Mesenchymal stem cell (in vitro differentiated cells and primary cell): ENCODE results near the gene TTC1.

ENCODE experiments used
- DNase-seq: peaks from one replicate; pipeline ENCODE4 v3.0.0-alpha.2; 2013
- H2AFZ ChIP-seq: one replicate; pipeline ENCODE4 v1.6.1; 2013; ENCODE audit warnings: low read depth, mild to moderate bottlenecking, control low read depth, inconsistent platforms, low read length, moderate library complexity
- H2AK5ac ChIP-seq: 2 replicates; pipeline ENCODE4 v1.6.1; 2013; ENCODE audit warnings: low read length, moderate library complexity, mild to moderate bottlenecking, inconsistent platforms; ENCODE audit not compliant: severe bottlenecking
- H2BK120ac ChIP-seq: one replicate; pipeline ENCODE4 v1.6.1; 2013; ENCODE audit warnings: low read depth, mild to moderate bottlenecking, inconsistent platforms, low read length, moderate library complexity
- H2BK12ac ChIP-seq, 2 experiments: one replicate each; pipeline ENCODE4 v1.6.1; 2013; ENCODE audit warnings: inconsistent platforms in 2 of 2, low read length in 2 of 2, mild to moderate bottlenecking in 2 of 2, moderate library complexity in 2 of 2, control low read depth in 1 of 2
- H2BK15ac ChIP-seq: one replicate; pipeline ENCODE4 v1.6.1; 2013; ENCODE audit warnings: mild to moderate bottlenecking, low read depth, inconsistent platforms; ENCODE audit not compliant: poor library complexity, severe bottlenecking
- H2BK5ac ChIP-seq: 2 replicates; pipeline ENCODE4 v1.6.1; 2013; ENCODE audit warnings: low read depth, mild to moderate bottlenecking, low read length, control low read depth, inconsistent platforms; ENCODE audit not compliant: poor library complexity, severe bottlenecking
- H3K14ac ChIP-seq, 2 experiments: one replicate each; pipeline ENCODE4 v1.6.1; 2013; ENCODE audit warnings: inconsistent platforms in 2 of 2, low read length in 2 of 2, control low read depth in 1 of 2, mild to moderate bottlenecking in 1 of 2, moderate library complexity in 1 of 2
- H3K18ac ChIP-seq, 2 experiments: one replicate each; pipeline ENCODE4 v1.6.1; 2013; ENCODE audit warnings: inconsistent platforms in 2 of 2, low read length in 2 of 2, control low read depth in 1 of 2, low read depth in 1 of 2, mild to moderate bottlenecking in 1 of 2
- H3K23ac ChIP-seq, 2 experiments: one replicate each; pipeline ENCODE4 v1.6.1; 2013; ENCODE audit warnings: inconsistent platforms in 2 of 2, low read length in 2 of 2, mild to moderate bottlenecking in 2 of 2, moderate library complexity in 2 of 2, control low read depth in 1 of 2
- H3K27ac ChIP-seq: 2 replicates; pipeline ENCODE4 v1.5.1; 2013; ENCODE audit warnings: mild to moderate bottlenecking, moderate library complexity, low read length, control low read depth, inconsistent platforms; ENCODE audit not compliant: poor library complexity, severe bottlenecking
- H3K27me3 ChIP-seq, 2 experiments: 2 replicates each; pipeline versions ENCODE4 v1.6.1 to v1.7.0; 2013; ENCODE audit warnings: low read length in 2 of 2, mild to moderate bottlenecking in 2 of 2, moderate library complexity in 2 of 2, control low read depth in 1 of 2, inconsistent platforms in 1 of 2; ENCODE audit not compliant: control insufficient read depth in 1 of 2, insufficient read depth in 1 of 2
- H3K36me3 ChIP-seq, 2 experiments: 2 replicates each; pipeline versions ENCODE4 v1.6.1 to v1.7.0; 2013; ENCODE audit warnings: low read length in 2 of 2, control low read depth in 1 of 2, inconsistent platforms in 1 of 2, low read depth in 1 of 2, mild to moderate bottlenecking in 1 of 2; ENCODE audit not compliant: insufficient read depth in 2 of 2, control insufficient read depth in 1 of 2
- H3K4ac ChIP-seq, 2 experiments: one replicate each; pipeline ENCODE4 v1.6.1; 2013; ENCODE audit warnings: inconsistent platforms in 2 of 2, low read length in 2 of 2, mild to moderate bottlenecking in 2 of 2, moderate library complexity in 2 of 2, control low read depth in 1 of 2, low read depth in 1 of 2
- H3K4me1 ChIP-seq: 2 replicates; pipeline ENCODE4 v1.6.1; 2013; ENCODE audit warnings: low read depth, low read length, control low read depth; ENCODE audit not compliant: control insufficient read depth, insufficient read depth
- H3K4me2 ChIP-seq: 2 replicates; pipeline ENCODE4 v1.6.1; 2013; ENCODE audit warnings: low read length, mild to moderate bottlenecking, inconsistent platforms; ENCODE audit not compliant: poor library complexity, severe bottlenecking
- H3K4me3 ChIP-seq, 2 experiments: 2 replicates each; pipeline versions ENCODE4 v1.5.1 to v1.7.0; 2013; ENCODE audit warnings: low read length in 2 of 2, mild to moderate bottlenecking in 2 of 2, control low read depth in 1 of 2, low read depth in 1 of 2; ENCODE audit not compliant: insufficient read depth in 1 of 2
- H3K79me1 ChIP-seq: replicated peaks from 2 replicates; pipeline ENCODE4 v1.6.1; 2013; ENCODE audit warnings: mild to moderate bottlenecking, control low read depth, low read length, inconsistent platforms; ENCODE audit not compliant: poor library complexity, severe bottlenecking
- H3K9ac ChIP-seq: 2 replicates; pipeline ENCODE4 v1.7.0; 2013; ENCODE audit warnings: mild to moderate bottlenecking, low read length, moderate library complexity
- H3K9me3 ChIP-seq: 2 replicates; pipeline ENCODE4 v1.7.0; 2013; ENCODE audit warnings: mild to moderate bottlenecking, low read length; ENCODE audit not compliant: control insufficient read depth
- H4K8ac ChIP-seq: one replicate; pipeline ENCODE4 v1.6.1; 2013; ENCODE audit warnings: inconsistent platforms, mild to moderate bottlenecking, low read length, moderate library complexity
- H4K91ac ChIP-seq: one replicate; pipeline ENCODE4 v1.6.1; 2013; ENCODE audit warnings: mild to moderate bottlenecking, low read length, inconsistent platforms
- WGBS: methylation state at CpG from one replicate; pipeline ENCODE4 v1.1.7; 2013; ENCODE audit warnings: mixed read lengths; 5-methylcytosine and 5-hydroxymethylcytosine counted together

The TTC1 gene

GRCh38 chr5:160057256-160057655 lies 48.3 kb downstream of the TTC1 start:
- DNase-seq, result no peak
- Histone ChIP-seq H3K18ac (no peak overlapping the region), H3K14ac (no peak overlapping the region), H2AFZ (no peak overlapping the region), H2BK12ac (no peak overlapping the region), H3K36me3 (peaks cover 34 to 87% of the 10 kb centered on the region in 2 experiments), H2BK120ac (no peak overlapping the region), H4K91ac (no peak overlapping the region), H3K4ac (no peak overlapping the region), H3K27ac (no peak overlapping the region), H3K27me3 (no peaks in the 10 kb centered on the region), H3K4me2 (no peak overlapping the region), H3K23ac (no peak overlapping the region), H3K9me3 (peaks cover 6% of the 10 kb centered on the region), H3K4me3 (no peak overlapping the region), H3K79me1 (peaks cover 15% of the 10 kb centered on the region), H2BK15ac (no peak overlapping the region), H2BK5ac (no peak overlapping the region), H3K9ac (no peak overlapping the region), H3K4me1 (peaks cover 4% of the 10 kb centered on the region), H2AK5ac (no peak overlapping the region), H4K8ac (no peak overlapping the region)
- 91% methylated on average over 3 of the region's 4 CpGs for WGBS

GRCh38 chr5:160060001-160060400 lies 51.1 kb downstream of the TTC1 start:
- no peak for DNase-seq
- no peak overlapping the region for H3K27ac ChIP-seq
- no peak overlapping the region for H3K9ac ChIP-seq
- no peak overlapping the region for H3K18ac ChIP-seq
- H3K23ac ChIP-seq, result no peak overlapping the region
- no peak overlapping the region for H2AFZ ChIP-seq
- WGBS, result 92% methylated on average over 4 of the region's 4 CpGs
- H3K79me1 ChIP-seq, result peaks cover 15% of the 10 kb centered on the region
- no peak overlapping the region for H4K91ac ChIP-seq
- H2BK15ac ChIP-seq, result no peak overlapping the region
- no peak overlapping the region for H2AK5ac ChIP-seq
- no peak overlapping the region for H4K8ac ChIP-seq
- H2BK5ac ChIP-seq, result no peak overlapping the region
- no peak overlapping the region for H2BK120ac ChIP-seq
- H2BK12ac ChIP-seq, result no peak overlapping the region
- H3K36me3 ChIP-seq, result peaks cover 44 to 85% of the 10 kb centered on the region in 2 experiments
- H3K4me1 ChIP-seq, result peaks cover 2% of the 10 kb centered on the region
- peaks cover 6% of the 10 kb centered on the region for H3K9me3 ChIP-seq
- no peak overlapping the region for H3K4ac ChIP-seq
- no peak overlapping the region for H3K4me3 ChIP-seq
- H3K27me3 ChIP-seq, result no peaks in the 10 kb centered on the region
- no peak overlapping the region for H3K14ac ChIP-seq
- no peak overlapping the region for H3K4me2 ChIP-seq

- H3K36me3 ChIP-seq, result peaks cover 36 to 78% of the 10 kb centered on the region in 2 experiments
- H3K4me3 ChIP-seq, result no peak overlapping the region
- peaks cover 6% of the 10 kb centered on the region for H3K9me3 ChIP-seq
- H3K27me3 ChIP-seq, result no peaks in the 10 kb centered on the region
- no peak overlapping the region for H2BK12ac ChIP-seq
- no peak overlapping the region for H2BK15ac ChIP-seq
- H3K79me1 ChIP-seq, result peaks cover 9% of the 10 kb centered on the region
- H3K4me1 ChIP-seq, result peaks cover 2% of the 10 kb centered on the region
- no peak overlapping the region for H3K23ac ChIP-seq
- no peak overlapping the region for H2BK5ac ChIP-seq
- H3K4ac ChIP-seq, result no peak overlapping the region
- no peak overlapping the region for H4K8ac ChIP-seq
- H4K91ac ChIP-seq, result no peak overlapping the region
- H3K4me2 ChIP-seq, result no peak overlapping the region
- no peak overlapping the region for H3K18ac ChIP-seq
- no peak for DNase-seq
- 100% methylated on average over 2 of the region's 3 CpGs for WGBS
- no peak overlapping the region for H2BK120ac ChIP-seq
- H3K14ac ChIP-seq, result no peak overlapping the region
- H2AK5ac ChIP-seq, result no peak overlapping the region
- no peak overlapping the region for H3K9ac ChIP-seq
- H3K27ac ChIP-seq, result no peak overlapping the region
- H2AFZ ChIP-seq, result no peak overlapping the region
These were observed 52.8 kb downstream of the TTC1 start for GRCh38 chr5:160061770-160062169.

GRCh38 chr5:160064417-160064810 lies 55.5 kb downstream of the TTC1 start:
- H2BK5ac ChIP-seq, result no peak overlapping the region
- no peaks in the 10 kb centered on the region for H3K27me3 ChIP-seq
- no peak overlapping the region for H3K23ac ChIP-seq
- no peak overlapping the region for H3K4me2 ChIP-seq
- peaks cover 32 to 59% of the 10 kb centered on the region in 2 experiments for H3K36me3 ChIP-seq
- H3K4me3 ChIP-seq, result no peak overlapping the region
- 61% methylated on average over 1 of the region's 1 CpG for WGBS
- no peak overlapping the region for H4K91ac ChIP-seq
- no peak for DNase-seq
- no peak overlapping the region for H3K27ac ChIP-seq
- peaks cover 9% of the 10 kb centered on the region for H3K79me1 ChIP-seq
- no peak overlapping the region for H2BK120ac ChIP-seq
- no peak overlapping the region for H2AFZ ChIP-seq
- H3K4me1 ChIP-seq, result peaks cover 2% of the 10 kb centered on the region
- no peak overlapping the region for H3K4ac ChIP-seq
- H3K9me3 ChIP-seq, result no peaks in the 10 kb centered on the region
- H3K9ac ChIP-seq, result no peak overlapping the region
- no peak overlapping the region for H2BK15ac ChIP-seq
- H3K18ac ChIP-seq, result no peak overlapping the region
- H4K8ac ChIP-seq, result no peak overlapping the region
- H2BK12ac ChIP-seq, result no peak overlapping the region
- no peak overlapping the region for H3K14ac ChIP-seq
- H2AK5ac ChIP-seq, result no peak overlapping the region
